DND-41 (cell line): ENCODE measurements around the gene GTPBP4.

Experiments used
- ATAC-seq: fragments of 200-7000 bp; cut with Tn5 transposase; 3 replicates; pipeline ENCODE4 v1.9.1; 2021; ENCODE audit warnings: low read depth; ENCODE audit not compliant: insufficient read depth
- DNase-seq: peaks from one replicate; pipeline ENCODE4 v3.0.0-alpha.2; 2020
- H2AFZ ChIP-seq: 2 replicates; pipeline ENCODE4 v1.6.0; 2012; ENCODE audit warnings: low read depth, low read length
- H3K27ac ChIP-seq: 2 replicates; pipeline ENCODE4 v1.5.1; 2012; ENCODE audit warnings: low read length, inconsistent platforms
- H3K27me3 ChIP-seq: fragments of 200-600 bp; sonication (generic); 2 replicates; pipeline ENCODE4 v1.6.0; 2012; ENCODE audit warnings: low read length, mild to moderate bottlenecking, inconsistent platforms; ENCODE audit not compliant: insufficient read depth, poor library complexity
- H3K36me3 ChIP-seq: 2 replicates; pipeline ENCODE4 v1.5.1; 2012; ENCODE audit warnings: low read length, inconsistent platforms; ENCODE audit not compliant: insufficient read depth
- H3K4me1 ChIP-seq: 2 replicates; pipeline ENCODE4 v1.5.1; 2012; ENCODE audit warnings: mild to moderate bottlenecking, low read length; ENCODE audit not compliant: insufficient read depth
- H3K4me2 ChIP-seq: 2 replicates; pipeline ENCODE4 v1.6.0; 2012; ENCODE audit warnings: mild to moderate bottlenecking, moderate library complexity, low read length, inconsistent platforms; ENCODE audit not compliant: insufficient read depth
- H3K4me3 ChIP-seq, 2 experiments: fragments of 200-600 bp in 1 of 2; shearing (Covaris generic) in 1 of 2; 2 replicates each; pipeline ENCODE4 v1.5.1; 2012 to 2016; ENCODE audit warnings: inconsistent platforms in 2 of 2, low read length in 2 of 2, mild to moderate bottlenecking in 2 of 2, low read depth in 1 of 2, moderate library complexity in 1 of 2
- H3K79me2 ChIP-seq: 2 replicates; pipeline ENCODE4 v1.6.0; 2012; ENCODE audit warnings: low read length, inconsistent platforms; ENCODE audit not compliant: insufficient read depth
- H3K9ac ChIP-seq: 2 replicates; pipeline ENCODE4 v1.6.0; 2012; ENCODE audit warnings: low read depth, mild to moderate bottlenecking, inconsistent platforms, low read length, moderate library complexity
- H3K9me3 ChIP-seq: 2 replicates; pipeline ENCODE4 v1.5.1; 2012; ENCODE audit warnings: low read length, moderate library complexity, mild to moderate bottlenecking, inconsistent platforms; ENCODE audit not compliant: insufficient read depth, severe bottlenecking
- H4K20me1 ChIP-seq: 2 replicates; pipeline ENCODE4 v1.6.0; 2012; ENCODE audit warnings: low read length; ENCODE audit not compliant: insufficient read depth
- EZH2 ChIP-seq: IDR thresholded peaks from 3 replicates; pipeline ENCODE4 v1.6.1; 2012; ENCODE audit warnings: borderline replicate concordance, low read depth, mild to moderate bottlenecking, moderate library complexity, low read length, inconsistent platforms; ENCODE audit not compliant: severe bottlenecking
- TF ChIP-seq, protein P1 (sequence below): IDR thresholded peaks from 2 replicates; pipeline ENCODE4 v1.5.1; 2012; ENCODE audit warnings: borderline replicate concordance, low read length, moderate library complexity, mild to moderate bottlenecking; ENCODE audit not compliant: poor library complexity, severe bottlenecking; ENCODE audit errors: extremely low read depth

GTPBP4 gene

DNA sequence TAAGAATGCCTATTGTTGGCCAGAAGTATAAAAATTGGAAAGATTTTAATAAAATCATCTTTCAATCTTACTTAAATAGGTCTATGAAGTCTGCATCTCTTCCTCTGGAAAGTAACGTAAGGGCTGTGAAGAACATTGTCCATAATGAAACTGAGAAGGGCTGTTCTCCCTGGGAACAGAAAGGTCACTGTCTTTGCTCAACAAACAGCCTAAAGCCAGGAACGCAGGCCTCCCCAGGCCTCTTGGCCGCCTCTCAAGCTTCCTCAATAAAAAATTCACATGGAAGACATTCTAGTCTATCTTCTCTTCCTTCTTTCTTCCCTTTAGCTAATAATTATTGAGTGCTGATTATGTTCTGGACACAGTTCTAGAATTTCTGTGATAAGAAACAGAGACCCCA is 46.5 kb downstream of the GTPBP4 start:
- Histone ChIP-seq H3K4me3 (no peak overlapping the region), H3K27me3 (no peaks in the 10 kb centered on the region), H3K9ac (no peak overlapping the region), H3K9me3 (no peaks in the 10 kb centered on the region), H3K36me3 (peaks cover 29% of the 10 kb centered on the region; the same call in 1 of the 2 replicates), H3K4me1 (no peaks in the 10 kb centered on the region), H3K4me2 (no peak overlapping the region), H4K20me1 (peaks cover 12% of the 10 kb centered on the region; the same call in 1 of the 2 replicates), H3K27ac (no peak overlapping the region), H3K79me2 (no peaks in the 10 kb centered on the region; the same call in 1 of the 2 replicates), H2AFZ (no peak overlapping the region)
- DNase-seq (no peak), ATAC-seq (no peak)
- no peak for TF ChIP-seq EZH2
- TF ChIP-seq, protein P1, sequence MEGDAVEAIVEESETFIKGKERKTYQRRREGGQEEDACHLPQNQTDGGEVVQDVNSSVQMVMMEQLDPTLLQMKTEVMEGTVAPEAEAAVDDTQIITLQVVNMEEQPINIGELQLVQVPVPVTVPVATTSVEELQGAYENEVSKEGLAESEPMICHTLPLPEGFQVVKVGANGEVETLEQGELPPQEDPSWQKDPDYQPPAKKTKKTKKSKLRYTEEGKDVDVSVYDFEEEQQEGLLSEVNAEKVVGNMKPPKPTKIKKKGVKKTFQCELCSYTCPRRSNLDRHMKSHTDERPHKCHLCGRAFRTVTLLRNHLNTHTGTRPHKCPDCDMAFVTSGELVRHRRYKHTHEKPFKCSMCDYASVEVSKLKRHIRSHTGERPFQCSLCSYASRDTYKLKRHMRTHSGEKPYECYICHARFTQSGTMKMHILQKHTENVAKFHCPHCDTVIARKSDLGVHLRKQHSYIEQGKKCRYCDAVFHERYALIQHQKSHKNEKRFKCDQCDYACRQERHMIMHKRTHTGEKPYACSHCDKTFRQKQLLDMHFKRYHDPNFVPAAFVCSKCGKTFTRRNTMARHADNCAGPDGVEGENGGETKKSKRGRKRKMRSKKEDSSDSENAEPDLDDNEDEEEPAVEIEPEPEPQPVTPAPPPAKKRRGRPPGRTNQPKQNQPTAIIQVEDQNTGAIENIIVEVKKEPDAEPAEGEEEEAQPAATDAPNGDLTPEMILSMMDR = no peak

DNA sequence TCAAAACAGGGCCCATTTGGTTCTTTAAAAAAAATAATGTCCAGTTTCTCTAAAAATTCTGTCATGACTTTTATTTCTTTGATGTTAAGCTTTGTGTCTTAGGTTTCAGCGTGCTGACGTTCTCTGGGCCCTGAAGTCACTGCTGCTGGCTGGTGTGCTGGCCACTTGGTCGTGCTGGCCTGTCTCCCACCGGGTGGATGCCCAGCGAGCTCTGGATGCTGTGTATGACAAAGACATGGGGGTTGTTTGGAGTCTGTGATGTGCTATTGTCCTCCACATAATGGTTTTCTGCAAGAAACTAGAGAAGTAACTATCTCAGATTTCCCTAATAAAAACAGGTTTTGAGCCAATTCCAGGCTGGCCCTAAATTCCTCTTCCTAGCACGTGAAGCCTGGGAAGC is 47.0 kb downstream of the GTPBP4 start:
- Histone ChIP-seq H4K20me1 (peaks cover 15% of the 10 kb centered on the region; the same call in 1 of the 2 replicates), H3K36me3 (peaks cover 32% of the 10 kb centered on the region), H3K9ac (no peak overlapping the region), H3K79me2 (no peaks in the 10 kb centered on the region; the same call in 1 of the 2 replicates), H3K9me3 (no peaks in the 10 kb centered on the region), H3K27ac (no peak overlapping the region), H3K4me1 (no peaks in the 10 kb centered on the region), H3K4me2 (no peak overlapping the region), H3K27me3 (no peaks in the 10 kb centered on the region), H3K4me3 (no peak overlapping the region), H2AFZ (no peak overlapping the region)
- DNase-seq = no peak
- no peak for TF ChIP-seq EZH2
- TF ChIP-seq, protein P1 = no peak
- no peak for ATAC-seq

DNA sequence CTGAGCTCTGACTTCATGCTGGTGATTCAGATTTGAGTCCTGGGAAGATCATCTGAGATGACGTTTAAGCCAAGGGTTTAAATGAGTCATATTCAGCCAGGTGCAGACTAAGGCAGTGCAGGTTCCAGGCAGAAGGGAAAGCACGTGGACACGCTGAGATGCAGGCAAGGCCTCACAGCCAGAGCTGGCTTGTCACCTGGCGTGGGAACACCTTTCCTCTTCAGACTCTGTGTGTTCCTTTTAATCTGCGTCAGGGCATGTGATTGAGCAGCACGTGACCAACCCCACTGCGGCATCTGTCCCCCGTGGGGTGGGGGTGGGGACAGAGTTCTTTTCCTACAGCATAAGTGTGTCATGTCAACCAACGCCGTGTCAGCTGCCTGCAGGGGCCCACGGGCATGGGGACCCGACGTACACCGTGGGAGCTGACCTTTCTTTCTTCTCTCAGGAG is 48.1 kb downstream of the GTPBP4 start:
- no peaks in the 10 kb centered on the region for H3K4me1 ChIP-seq
- H3K79me2 ChIP-seq = no peaks in the 10 kb centered on the region; the same call in 1 of the 2 replicates
- DNase-seq (no peak), ATAC-seq (peak; percentile 47)
- peaks cover 17% of the 10 kb centered on the region; the same call in 1 of the 2 replicates for H4K20me1 ChIP-seq
- no peak overlapping the region for H3K4me3 ChIP-seq
- no peak overlapping the region for H3K4me2 ChIP-seq
- TF ChIP-seq, protein P1 = no peak
- TF ChIP-seq EZH2 = no peak
- H2AFZ ChIP-seq = no peak overlapping the region
- peaks cover 43% of the 10 kb centered on the region for H3K36me3 ChIP-seq
- H3K27ac ChIP-seq = no peak overlapping the region
- no peaks in the 10 kb centered on the region for H3K27me3 ChIP-seq
- H3K9me3 ChIP-seq = no peaks in the 10 kb centered on the region
- H3K9ac ChIP-seq = no peak overlapping the region
